ENCODE data around the gene OR2Z1.
"Not testable (repeated sequence)": the region's sequence is repeated elsewhere in the genome, so short reads cannot be mapped to it uniquely, and the experiment has no call there.

OR2Z1 gene

DNA sequence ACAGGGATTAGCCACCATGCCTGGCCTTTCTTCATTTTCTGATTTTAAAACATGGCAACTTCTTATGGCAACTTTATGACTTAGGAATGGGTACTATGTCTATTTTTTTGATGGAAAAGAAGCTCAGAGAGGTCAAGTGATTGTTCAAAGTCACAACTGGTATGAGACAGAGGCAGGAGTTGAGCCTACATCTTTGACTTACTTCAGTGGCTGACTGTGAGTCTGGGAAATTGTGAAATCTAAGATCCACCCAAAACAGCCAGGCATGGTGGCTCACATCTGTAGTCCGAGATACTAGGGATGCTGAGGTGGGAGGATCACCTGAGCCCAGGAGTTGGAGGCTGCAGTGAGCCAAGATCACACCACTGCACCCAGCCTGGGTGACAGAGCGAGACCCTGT lies 20.5 kb upstream of the OR2Z1 start:
- H3K27ac ChIP-seq, result no peak overlapping the region
- no peak for DNase-seq (ENCODE audit: low read depth, low spot score)

DNA sequence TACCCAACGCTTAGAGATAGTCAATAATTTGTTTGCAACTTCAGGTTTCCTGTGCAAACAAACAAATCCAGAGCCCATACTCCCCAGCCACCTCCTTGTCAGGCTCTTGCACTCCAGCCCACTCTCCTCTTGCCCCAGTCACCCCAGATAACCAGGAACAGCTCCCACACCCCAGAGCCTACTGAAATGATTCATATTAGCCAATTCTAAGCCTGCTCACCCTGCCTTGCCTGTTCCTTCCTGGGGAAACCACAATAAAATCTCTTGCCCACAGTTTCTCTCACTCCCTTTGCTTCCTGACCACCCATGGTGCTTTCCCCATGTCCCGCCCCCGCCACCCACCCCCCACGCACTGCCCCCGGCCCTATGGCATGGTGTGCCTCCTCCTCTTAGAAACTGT lies 19.1 kb upstream of the OR2Z1 start:
- no peak overlapping the region for H3K27ac ChIP-seq
- no peak for DNase-seq (ENCODE audit: low read depth, low spot score)

- DNase-seq (ENCODE audit: low read depth, low spot score), result no peak
Measured at GRCh38 chr19:8703223-8703622, 18.2 kb upstream of the OR2Z1 start.

GRCh38 chr19:8705304-8705703 lies 16.1 kb upstream of the OR2Z1 start:
- not testable (repeated sequence) for H3K27ac ChIP-seq; DNase-seq (ENCODE audit: low read depth, low spot score)

More at GRCh38 chr19:8703223-8703622, 18.2 kb upstream of the OR2Z1 start:
- H3K27ac ChIP-seq, result no peak overlapping the region

GRCh38 chr19:8705742-8706141 lies 15.7 kb upstream of the OR2Z1 start:
- H3K27ac ChIP-seq, result no peak overlapping the region
- DNase-seq (ENCODE audit: low read depth, low spot score), result no peak

- H3K27ac ChIP-seq, result not testable (repeated sequence)
Measured at GRCh38 chr19:8710337-8710736, 11.1 kb upstream of the OR2Z1 start.

DNA sequence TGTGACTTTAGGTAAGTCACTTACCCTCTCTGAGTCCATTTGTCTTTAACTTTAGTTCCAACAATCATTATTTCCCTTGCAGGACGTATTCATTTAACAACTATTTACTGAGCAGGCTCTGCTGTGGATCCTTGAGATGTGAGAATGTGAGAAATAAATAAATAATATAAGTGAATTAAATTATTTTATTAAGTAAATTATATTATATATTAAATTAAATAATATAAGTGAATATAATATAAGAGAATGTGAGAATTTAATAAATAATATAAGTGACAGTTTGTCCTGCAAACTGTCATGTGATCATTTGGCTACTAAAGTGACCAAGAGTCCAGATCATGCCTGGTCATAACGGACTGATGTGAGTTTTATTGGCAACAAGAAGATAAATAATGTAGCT lies 598 bp downstream of the OR2Z1 start:
- DNase-seq (ENCODE audit: low read depth, low spot score), result no peak
- no peak overlapping the region for H3K27ac ChIP-seq

More at GRCh38 chr19:8710337-8710736, 11.1 kb upstream of the OR2Z1 start:
- DNase-seq (ENCODE audit: low read depth, low spot score), result not testable (repeated sequence)

GRCh38 chr19:8724276-8724675 lies 2.8 kb downstream of the OR2Z1 start:
- DNase-seq (ENCODE audit: low read depth, low spot score), result no peak
- no peak overlapping the region for H3K27ac ChIP-seq

DNA sequence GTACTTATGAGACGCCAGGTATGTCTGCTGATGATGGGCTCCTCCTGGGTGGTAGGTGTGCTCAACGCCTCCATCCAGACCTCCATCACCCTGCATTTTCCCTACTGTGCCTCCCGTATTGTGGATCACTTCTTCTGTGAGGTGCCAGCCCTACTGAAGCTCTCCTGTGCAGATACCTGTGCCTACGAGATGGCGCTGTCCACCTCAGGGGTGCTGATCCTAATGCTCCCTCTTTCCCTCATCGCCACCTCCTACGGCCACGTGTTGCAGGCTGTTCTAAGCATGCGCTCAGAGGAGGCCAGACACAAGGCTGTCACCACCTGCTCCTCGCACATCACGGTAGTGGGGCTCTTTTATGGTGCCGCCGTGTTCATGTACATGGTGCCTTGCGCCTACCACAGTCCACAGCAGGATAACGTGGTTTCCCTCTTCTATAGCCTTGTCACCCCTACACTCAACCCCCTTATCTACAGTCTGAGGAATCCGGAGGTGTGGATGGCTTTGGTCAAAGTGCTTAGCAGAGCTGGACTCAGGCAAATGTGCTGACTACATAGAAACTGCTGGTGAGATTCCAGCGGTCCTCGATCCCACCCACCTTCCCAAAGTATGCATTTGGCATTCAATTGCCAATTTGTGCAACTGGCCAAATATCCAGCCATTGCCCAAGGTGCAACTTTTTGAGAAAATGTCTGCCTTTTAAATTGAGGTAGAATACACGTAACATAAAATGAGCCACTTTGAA lies 10.2 kb downstream of the OR2Z1 start:
- no peak overlapping the region for H3K27ac ChIP-seq
- DNase-seq (ENCODE audit: low read depth, low spot score), result no peak

DNA sequence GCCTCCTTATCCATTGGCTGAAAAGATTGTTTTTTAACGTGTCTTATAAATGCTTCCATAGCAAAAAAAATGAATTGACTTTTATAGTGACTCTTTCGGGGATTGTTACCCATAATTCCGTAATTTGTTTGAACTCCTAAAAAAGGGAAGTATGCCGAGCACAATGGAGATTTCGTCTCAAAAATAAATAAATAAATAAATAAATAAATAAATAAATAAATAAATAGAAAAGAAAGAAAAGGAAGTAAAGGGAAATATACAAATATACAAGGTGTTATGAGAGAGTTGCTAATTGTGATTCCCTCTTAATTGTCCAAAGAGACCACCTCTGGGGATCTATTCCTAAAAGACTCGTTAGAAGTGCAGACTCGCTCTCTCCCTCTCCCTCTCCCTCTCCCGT lies 16.9 kb downstream of the OR2Z1 start:
- no peak overlapping the region for H3K27ac ChIP-seq
- DNase-seq (ENCODE audit: low read depth, low spot score), result no peak

- not testable (repeated sequence) for H3K27ac ChIP-seq; DNase-seq (ENCODE audit: low read depth, low spot score)
Measured at GRCh38 chr19:8739291-8740065, 18.0 kb downstream of the OR2Z1 start.

DNA sequence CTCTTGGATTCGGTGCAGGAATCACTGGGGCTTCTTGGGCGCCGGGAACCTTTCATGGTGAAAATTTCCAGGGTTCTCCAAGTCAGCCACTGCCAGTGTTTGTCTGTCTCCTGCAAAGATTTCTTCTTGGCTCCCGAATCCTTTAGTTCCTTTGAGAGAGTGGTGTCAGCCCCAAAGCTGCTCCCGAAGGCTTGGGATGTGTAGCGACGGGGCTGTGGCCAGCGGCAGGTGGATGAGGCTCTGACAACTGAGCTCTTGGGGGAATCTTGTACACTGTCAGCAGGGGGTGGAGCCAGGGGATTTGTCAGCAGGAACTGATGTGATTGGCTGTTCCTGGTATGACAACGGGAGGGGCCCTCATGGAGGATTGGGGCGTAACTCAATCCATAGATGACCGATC lies 45.8 kb downstream of the OR2Z1 start:
- H3K27ac ChIP-seq; DNase-seq (ENCODE audit: low read depth, low spot score): not testable (repeated sequence)

GRCh38 chr19:8769265-8769664 lies 47.8 kb downstream of the OR2Z1 start:
- not testable (repeated sequence) for H3K27ac ChIP-seq; DNase-seq (ENCODE audit: low read depth, low spot score)

- not testable (repeated sequence) for DNase-seq (ENCODE audit: low read depth, low spot score)
Measured at GRCh38 chr19:8773587-8773986, 52.2 kb downstream of the OR2Z1 start.

More at GRCh38 chr19:8773587-8773986, 52.2 kb downstream of the OR2Z1 start:
- not testable (repeated sequence) for H3K27ac ChIP-seq

All from epithelial cell of prostate (primary cell).